ENCODE data around the gene PCSK1N.

PCSK1N gene

GRCh38 chrX:48852857-48853256 lies 17.4 kb upstream of the PCSK1N start:
- no peak overlapping the region for H3K4me3 ChIP-seq (ENCODE audit: low read depth, low read length)
- TF ChIP-seq CTCF (IDR thresholded peaks at IDR 0.05; ENCODE audit: low read depth, low read length) (no peak), MAX (IDR thresholded peaks at IDR 0.05; ENCODE audit: low read depth, low read length) (no peak)
- no peak for DNase-seq (ENCODE audit: low read depth)

DNA sequence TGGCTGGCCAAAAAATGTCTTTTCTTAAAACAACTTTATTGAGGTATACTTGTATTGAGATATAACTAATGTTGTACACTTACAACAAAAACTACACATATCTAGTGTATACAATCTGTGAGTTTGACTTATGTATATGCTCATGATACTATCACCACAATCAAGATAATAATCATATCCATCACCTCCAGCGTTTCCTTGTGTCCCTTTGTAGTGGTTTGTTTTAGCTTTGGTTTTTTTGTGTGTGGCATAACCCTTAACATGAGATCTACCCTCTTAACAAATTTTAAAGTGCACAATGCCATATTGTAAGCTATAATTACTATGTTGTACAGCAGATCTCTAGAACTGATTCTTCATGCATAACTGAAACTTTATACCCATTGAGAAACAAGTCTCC lies 13.4 kb upstream of the PCSK1N start:
- no peak overlapping the region for H3K4me3 ChIP-seq (ENCODE audit: low read depth, low read length)
- DNase-seq (ENCODE audit: low read depth): no peak
- TF ChIP-seq MAX (IDR thresholded peaks at IDR 0.05; ENCODE audit: low read depth, low read length): no peak
- no peak for TF ChIP-seq CTCF (IDR thresholded peaks at IDR 0.05; ENCODE audit: low read depth, low read length)
- no peak for TF ChIP-seq POLR2A (IDR thresholded peaks at IDR 0.05; ENCODE audit: extremely low read depth, insufficient read length)
- no peak for TF ChIP-seq MYC (IDR thresholded peaks at IDR 0.05; ENCODE audit: low read depth, low read length)

DNA sequence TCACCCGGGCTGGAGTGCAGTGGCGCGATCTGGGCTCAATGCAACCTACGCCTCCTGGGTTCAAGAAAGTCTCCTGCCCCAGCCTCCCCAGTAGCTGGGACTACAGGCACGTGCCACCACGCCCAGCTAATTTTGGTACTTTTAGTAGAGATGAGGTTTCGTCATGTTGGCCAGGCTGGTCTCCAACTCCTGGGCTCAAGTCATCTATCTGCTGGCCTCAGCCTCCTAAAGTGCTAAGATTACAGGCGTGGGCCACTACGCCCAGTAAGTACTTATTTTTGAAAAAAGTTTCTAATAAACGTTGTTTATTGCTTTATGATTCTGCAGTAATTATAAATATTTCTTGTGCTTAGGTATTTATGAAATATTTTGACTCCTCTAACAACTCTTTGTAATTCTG lies 4.3 kb upstream of the PCSK1N start:
- no peak for TF ChIP-seq POLR2A (IDR thresholded peaks at IDR 0.05; ENCODE audit: extremely low read depth, insufficient read length)
- TF ChIP-seq MYC (IDR thresholded peaks at IDR 0.05; ENCODE audit: low read depth, low read length): no peak
- no peak for TF ChIP-seq CTCF (IDR thresholded peaks at IDR 0.05; ENCODE audit: low read depth, low read length)
- TF ChIP-seq MAX (IDR thresholded peaks at IDR 0.05; ENCODE audit: low read depth, low read length): no peak
- no peak for DNase-seq (ENCODE audit: low read depth)
- H3K4me3 ChIP-seq (ENCODE audit: low read depth, low read length): no peak overlapping the region

DNA sequence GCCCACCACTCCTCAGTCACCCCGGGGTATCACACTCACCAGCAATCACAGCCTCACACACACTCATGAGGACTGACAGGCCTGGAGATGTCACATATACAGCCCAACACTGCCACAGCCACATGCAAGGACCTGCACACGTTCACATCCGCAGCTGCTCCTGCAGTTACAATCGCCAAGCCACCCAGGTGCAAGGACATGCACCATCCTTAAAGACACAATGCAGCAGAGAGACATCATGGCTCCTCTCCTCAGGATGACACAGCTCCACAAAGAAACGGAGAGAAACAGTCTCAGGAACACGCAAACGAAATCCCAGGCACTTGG lies 1.1 kb downstream of the PCSK1N start:
- DNase-seq (ENCODE audit: low read depth): no peak
- TF ChIP-seq MYC (IDR thresholded peaks at IDR 0.05; ENCODE audit: low read depth, low read length) (no peak), POLR2A (IDR thresholded peaks at IDR 0.05; ENCODE audit: extremely low read depth, insufficient read length) (no peak), CTCF (IDR thresholded peaks at IDR 0.05; ENCODE audit: low read depth, low read length) (no peak), MAX (IDR thresholded peaks at IDR 0.05; ENCODE audit: low read depth, low read length) (no peak)
- no peak overlapping the region for H3K4me3 ChIP-seq (ENCODE audit: low read depth, low read length)

DNA sequence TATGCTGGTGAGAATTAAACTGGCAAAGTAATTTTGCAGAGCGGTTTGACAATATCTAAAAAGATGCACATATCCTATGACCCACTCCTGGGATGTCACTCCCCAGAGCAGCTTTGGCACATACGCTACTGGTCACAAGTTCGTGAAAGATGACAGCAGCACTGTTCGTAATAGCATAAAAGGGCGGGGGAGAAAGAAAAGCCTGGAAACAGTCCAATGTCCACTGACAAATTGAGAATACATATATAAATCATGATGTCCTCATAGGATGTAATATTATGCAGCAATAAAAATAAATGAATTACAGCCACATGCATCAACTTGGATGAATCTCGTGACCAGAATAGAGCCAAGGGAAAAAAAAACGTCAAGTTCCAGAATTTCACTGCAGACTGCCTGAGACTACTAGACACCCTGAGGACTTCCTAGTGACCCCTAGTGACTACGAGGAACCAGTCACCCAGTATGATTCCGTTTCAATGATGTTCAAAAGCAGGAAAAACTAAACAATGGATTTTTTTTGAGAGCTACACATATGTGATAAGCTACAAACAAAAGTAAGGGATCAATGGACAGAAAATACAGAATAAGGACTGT lies 1.8 kb downstream of the PCSK1N start:
- TF ChIP-seq CTCF (IDR thresholded peaks at IDR 0.05; ENCODE audit: low read depth, low read length) (no peak), POLR2A (IDR thresholded peaks at IDR 0.05; ENCODE audit: extremely low read depth, insufficient read length) (no peak), MYC (IDR thresholded peaks at IDR 0.05; ENCODE audit: low read depth, low read length) (no peak), MAX (IDR thresholded peaks at IDR 0.05; ENCODE audit: low read depth, low read length) (no peak)
- DNase-seq (ENCODE audit: low read depth): peak; percentile 13
- H3K4me3 ChIP-seq (ENCODE audit: low read depth, low read length): no peak overlapping the region

- TF ChIP-seq CTCF (IDR thresholded peaks at IDR 0.05; ENCODE audit: low read depth, low read length) (no peak), MAX (IDR thresholded peaks at IDR 0.05; ENCODE audit: low read depth, low read length) (no peak), POLR2A (IDR thresholded peaks at IDR 0.05; ENCODE audit: extremely low read depth, insufficient read length) (no peak), MYC (IDR thresholded peaks at IDR 0.05; ENCODE audit: low read depth, low read length) (no peak)
- no peak overlapping the region for H3K4me3 ChIP-seq (ENCODE audit: low read depth, low read length)
- no peak for DNase-seq (ENCODE audit: low read depth)
These were observed 3.5 kb downstream of the PCSK1N start for GRCh38 chrX:48831909-48832291.
